Mesothelial cell of epicardium (in vitro differentiated cells): Measurements from ENCODE around the gene RNF11. TPM values are rescaled to one million over a fixed set of nuclear protein-coding genes. Genes with fewer than 3 reads are reported as not detected.
A peak's percentile ranks its signal among the peaks of the same experiment; 100 is the strongest.

Source experiments
- DNase-seq, 2 experiments: peaks; one replicate each; pipeline ENCODE4 v3.0.0; 2021; ENCODE audit warnings: low spot score in 2 of 2; ENCODE audit not compliant: unreplicated experiment in 2 of 2
- H3K27ac Mint-ChIP-seq: 2 replicates; pipeline ENCODE4 v1.8.0; 2021; ENCODE audit warnings: mixed read lengths
- H3K27me3 Mint-ChIP-seq: 2 replicates; pipeline ENCODE4 v1.8.0; 2021; ENCODE audit warnings: low read depth, mixed read lengths
- H3K36me3 Mint-ChIP-seq: 2 replicates; pipeline ENCODE4 v1.8.0; 2021; ENCODE audit warnings: mixed read lengths
- H3K4me1 Mint-ChIP-seq: 2 replicates; pipeline ENCODE4 v1.8.0; 2021; ENCODE audit warnings: mixed read lengths
- H3K4me3 Mint-ChIP-seq: 2 replicates; pipeline ENCODE4 v1.8.0; 2021; ENCODE audit warnings: mild to moderate bottlenecking, moderate library complexity, mixed read lengths
- H3K9me3 Mint-ChIP-seq: 2 replicates; pipeline ENCODE4 v1.8.0; 2021; ENCODE audit warnings: mixed read lengths
- CTCF ChIP-seq: fragments of 200-600 bp; sonication (generic); IDR thresholded peaks from one replicate; pipeline ENCODE4 v1.5.0; 2021; ENCODE audit warnings: antibody characterized with exemption; ENCODE audit not compliant: unreplicated experiment
- total RNA-seq: library from RNA; stranded (reverse); gene quantifications from 3 replicates; pipeline ENCODE4 v1.2.1, GENCODE V29; 2021

RNF11 gene
- total RNA-seq, 1 donor from 2014 or later, result 76.7 TPM

DNA sequence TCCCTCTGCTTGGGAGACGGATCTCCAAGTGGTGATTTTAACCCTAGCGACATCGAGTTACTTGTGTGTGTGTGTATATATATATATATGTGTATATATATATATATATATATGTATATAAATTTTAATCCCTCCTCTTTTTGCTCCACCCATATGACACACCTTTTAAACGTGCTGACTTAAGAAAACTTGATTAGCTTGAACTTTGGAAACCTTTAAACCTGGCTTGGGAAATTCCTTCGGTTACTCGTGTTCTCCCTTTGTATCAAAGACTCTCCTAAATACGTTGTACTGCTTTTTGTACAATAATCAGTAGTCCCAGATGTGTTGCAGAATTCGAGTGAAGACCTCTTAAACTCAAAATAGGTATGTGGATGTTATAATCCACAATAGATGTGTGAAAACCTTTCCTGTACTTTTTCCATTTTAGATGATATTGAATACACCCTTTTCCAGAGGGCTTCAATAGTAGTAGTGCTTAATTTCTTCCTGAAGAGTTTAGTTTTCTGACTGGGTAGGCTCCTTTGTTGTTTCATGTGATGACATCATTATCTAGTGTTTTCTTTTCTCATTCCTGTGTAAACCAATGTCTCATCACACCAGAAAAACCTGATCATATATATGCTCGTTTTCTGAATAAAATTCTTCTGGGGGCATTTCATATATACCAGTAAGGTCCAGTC lies 1.4 kb downstream of the RNF11 start:
- DNase-seq, result no peak
- Mint-ChIP-seq H3K27ac (no peak overlapping the region), H3K4me3 (no peak overlapping the region), H3K27me3 (no peaks in the 10 kb centered on the region), H3K4me1 (peaks cover 33% of the 10 kb centered on the region), H3K9me3 (no peaks in the 10 kb centered on the region), H3K36me3 (no peaks in the 10 kb centered on the region)
- TF ChIP-seq CTCF, result no peak

- Mint-ChIP-seq H3K27me3 (no peaks in the 10 kb centered on the region), H3K4me1 (peaks cover 33% of the 10 kb centered on the region), H3K27ac (no peak overlapping the region), H3K4me3 (no peak overlapping the region), H3K36me3 (no peaks in the 10 kb centered on the region), H3K9me3 (no peaks in the 10 kb centered on the region)
- DNase-seq, result no peak
- no peak for TF ChIP-seq CTCF
Observed at GRCh38 chr1:51238034-51238403, 1.9 kb downstream of the RNF11 start.

GRCh38 chr1:51240084-51240483 lies 4.0 kb downstream of the RNF11 start:
- Mint-ChIP-seq H3K36me3 (no peaks in the 10 kb centered on the region), H3K27ac (peak overlapping the region; percentile 44), H3K27me3 (no peaks in the 10 kb centered on the region), H3K9me3 (no peaks in the 10 kb centered on the region), H3K4me1 (peaks cover 29% of the 10 kb centered on the region), H3K4me3 (no peak overlapping the region)
- no peak for TF ChIP-seq CTCF
- no peak for DNase-seq

- no peak overlapping the region for H3K4me3 Mint-ChIP-seq
- H3K27ac Mint-ChIP-seq, result no peak overlapping the region
- H3K27me3 Mint-ChIP-seq, result no peaks in the 10 kb centered on the region
- H3K9me3 Mint-ChIP-seq, result no peaks in the 10 kb centered on the region
- no peaks in the 10 kb centered on the region for H3K36me3 Mint-ChIP-seq
- no peak for TF ChIP-seq CTCF
- H3K4me1 Mint-ChIP-seq, result peaks cover 20% of the 10 kb centered on the region
- DNase-seq, result no peak
Observed at GRCh38 chr1:51241119-51241518, 5.0 kb downstream of the RNF11 start.

DNA sequence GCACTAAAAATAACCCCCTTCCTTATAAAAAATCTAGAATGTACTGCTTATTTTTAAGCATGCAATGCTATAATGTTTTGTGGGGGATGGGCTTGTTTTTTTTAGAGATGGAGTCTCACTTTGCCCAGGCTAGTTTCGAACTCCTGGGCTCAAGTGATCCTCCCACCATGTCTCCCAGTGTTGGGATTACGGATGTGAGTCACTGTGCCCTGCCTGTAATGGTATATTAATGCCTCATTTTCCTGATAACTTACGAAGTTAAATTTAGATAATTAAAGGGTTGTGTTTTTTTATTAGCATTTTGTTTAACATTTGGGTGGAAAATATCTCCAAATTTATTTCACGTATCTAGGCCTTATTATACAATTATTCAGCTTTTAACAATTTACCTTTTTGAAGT lies 6.5 kb downstream of the RNF11 start:
- Mint-ChIP-seq H3K9me3 (no peaks in the 10 kb centered on the region), H3K27ac (no peak overlapping the region), H3K27me3 (no peaks in the 10 kb centered on the region), H3K36me3 (no peaks in the 10 kb centered on the region), H3K4me1 (peaks cover 22% of the 10 kb centered on the region), H3K4me3 (no peak overlapping the region)
- TF ChIP-seq CTCF, result no peak
- DNase-seq, result no peak

GRCh38 chr1:51247022-51247421 lies 10.9 kb downstream of the RNF11 start:
- no peaks in the 10 kb centered on the region for H3K27me3 Mint-ChIP-seq
- DNase-seq, result no peak
- peaks cover under 1% of the 10 kb centered on the region for H3K36me3 Mint-ChIP-seq
- no peak overlapping the region for H3K4me3 Mint-ChIP-seq
- peak overlapping the region; percentile 26 for H3K27ac Mint-ChIP-seq
- no peak for TF ChIP-seq CTCF
- peaks cover 2% of the 10 kb centered on the region for H3K4me1 Mint-ChIP-seq
- H3K9me3 Mint-ChIP-seq, result peaks cover under 1% of the 10 kb centered on the region
